Measurements from ENCODE around the gene RBPJ. TPM values are rescaled to one million over a fixed set of nuclear protein-coding genes. Genes with fewer than 3 reads are reported as not detected.

Gene RBPJ
- total RNA-seq, 2 experiments from 2014 or later: 150 to 151 TPM

DNA sequence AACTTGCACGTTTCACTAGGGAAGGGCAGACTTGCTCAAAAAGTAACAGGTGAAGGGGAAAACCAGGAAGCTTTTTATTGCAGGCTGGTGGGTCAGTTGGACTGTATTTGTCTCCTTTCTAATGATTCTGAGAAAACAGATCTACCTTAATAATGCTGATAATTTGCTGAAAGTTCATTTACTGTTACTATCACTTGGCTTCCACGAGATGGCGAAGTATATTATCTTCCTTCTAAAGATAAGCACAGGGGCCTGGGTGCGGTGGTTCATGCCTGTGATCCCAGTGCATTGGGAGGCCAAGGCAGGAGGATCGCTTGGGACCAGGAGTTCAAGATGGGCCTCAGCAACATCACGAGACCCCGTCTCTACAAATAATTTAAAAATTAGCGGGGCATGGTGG, 153.1 kb downstream of the RBPJ start:
- intact Hi-C loops (cut with micrococcal nuclease): no loop called here

DNA sequence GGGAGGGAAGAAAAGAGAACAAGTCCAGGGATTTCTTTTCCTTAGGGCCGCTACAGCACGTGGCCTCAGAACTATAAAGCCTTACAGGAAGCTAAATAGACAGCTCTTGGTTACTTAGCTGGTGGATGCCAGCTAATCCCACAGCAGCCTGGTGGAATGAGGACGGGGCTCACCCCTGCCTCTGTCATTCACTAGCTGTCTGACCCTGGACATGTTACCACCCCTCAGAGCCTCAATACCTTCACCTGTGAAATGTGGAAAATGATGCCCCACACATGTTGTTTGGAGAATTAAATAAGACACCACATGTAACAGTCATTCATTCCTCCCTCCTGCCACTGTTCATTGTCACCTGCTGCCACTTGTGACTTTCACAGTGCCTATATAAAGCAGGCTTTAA, 153.7 kb downstream of the RBPJ start:
- ChIA-PET CTCF (no interaction called here), POLR2A (no interaction called here)
- DNase-seq: no peak
- Mint-ChIP-seq H3K36me3 (ENCODE audit: low read depth) (no peaks in the 10 kb centered on the region), H3K9me3 (no peaks in the 10 kb centered on the region), H3K27me3 (no peaks in the 10 kb centered on the region), H3K4me3 (no peak overlapping the region), H3K4me1 (ENCODE audit: low read depth) (no peaks in the 10 kb centered on the region), H3K27ac (no peak overlapping the region)
- intact Hi-C loops (cut with micrococcal nuclease): no loop called here
- ATAC-seq: no peak
- TF ChIP-seq, protein P1, sequence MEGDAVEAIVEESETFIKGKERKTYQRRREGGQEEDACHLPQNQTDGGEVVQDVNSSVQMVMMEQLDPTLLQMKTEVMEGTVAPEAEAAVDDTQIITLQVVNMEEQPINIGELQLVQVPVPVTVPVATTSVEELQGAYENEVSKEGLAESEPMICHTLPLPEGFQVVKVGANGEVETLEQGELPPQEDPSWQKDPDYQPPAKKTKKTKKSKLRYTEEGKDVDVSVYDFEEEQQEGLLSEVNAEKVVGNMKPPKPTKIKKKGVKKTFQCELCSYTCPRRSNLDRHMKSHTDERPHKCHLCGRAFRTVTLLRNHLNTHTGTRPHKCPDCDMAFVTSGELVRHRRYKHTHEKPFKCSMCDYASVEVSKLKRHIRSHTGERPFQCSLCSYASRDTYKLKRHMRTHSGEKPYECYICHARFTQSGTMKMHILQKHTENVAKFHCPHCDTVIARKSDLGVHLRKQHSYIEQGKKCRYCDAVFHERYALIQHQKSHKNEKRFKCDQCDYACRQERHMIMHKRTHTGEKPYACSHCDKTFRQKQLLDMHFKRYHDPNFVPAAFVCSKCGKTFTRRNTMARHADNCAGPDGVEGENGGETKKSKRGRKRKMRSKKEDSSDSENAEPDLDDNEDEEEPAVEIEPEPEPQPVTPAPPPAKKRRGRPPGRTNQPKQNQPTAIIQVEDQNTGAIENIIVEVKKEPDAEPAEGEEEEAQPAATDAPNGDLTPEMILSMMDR (IDR thresholded peaks at IDR 0.05): no peak

More for the DNA sequence above, 153.1 kb downstream of the RBPJ start:
- H3K4me1 Mint-ChIP-seq (ENCODE audit: low read depth): no peaks in the 10 kb centered on the region
- ChIA-PET CTCF (interaction anchor here (1.4 kb wide), 1 partner anchor 15 kb away, joined by 4 read pairs; no protein-coding TSS in a partner anchor), POLR2A (no interaction called here)
- no peaks in the 10 kb centered on the region for H3K36me3 Mint-ChIP-seq (ENCODE audit: low read depth)
- no peak overlapping the region for H3K27ac Mint-ChIP-seq
- H3K27me3 Mint-ChIP-seq: no peaks in the 10 kb centered on the region
- DNase-seq (no peak), ATAC-seq (no peak)
- TF ChIP-seq, protein P1 (IDR thresholded peaks at IDR 0.05): no peak
- H3K9me3 Mint-ChIP-seq: no peaks in the 10 kb centered on the region
- H3K4me3 Mint-ChIP-seq: no peak overlapping the region

DNA sequence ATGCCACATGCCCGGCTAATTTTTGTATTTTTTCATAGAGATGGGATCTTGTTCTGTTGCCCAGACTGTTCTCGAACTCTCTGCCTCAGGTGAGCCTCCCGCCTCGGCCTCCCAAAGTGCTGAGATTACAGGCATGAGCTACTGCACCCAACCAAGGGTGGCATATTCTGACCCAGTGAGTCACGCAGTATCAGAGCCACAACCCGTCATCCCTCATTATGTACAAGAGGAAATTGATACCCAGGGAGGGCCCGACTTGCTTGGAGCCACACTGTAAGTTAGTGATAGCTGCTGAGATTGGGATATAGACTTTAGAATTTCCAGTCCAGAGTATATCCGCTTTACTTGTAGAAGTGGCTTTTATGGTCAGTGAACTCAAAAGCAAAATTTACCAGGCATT, 154.9 kb downstream of the RBPJ start:
- H3K4me1 Mint-ChIP-seq (ENCODE audit: low read depth): no peaks in the 10 kb centered on the region
- ChIA-PET CTCF (interaction anchor here (0.6 kb wide), 1 partner anchor 15 kb away, joined by 4 read pairs; no protein-coding TSS in a partner anchor), POLR2A (no interaction called here)
- intact Hi-C loops (cut with micrococcal nuclease): no loop called here
- no peaks in the 10 kb centered on the region for H3K36me3 Mint-ChIP-seq (ENCODE audit: low read depth)
- DNase-seq (no peak), ATAC-seq (no peak)
- H3K27me3 Mint-ChIP-seq: no peaks in the 10 kb centered on the region
- H3K27ac Mint-ChIP-seq: no peak overlapping the region
- no peaks in the 10 kb centered on the region for H3K9me3 Mint-ChIP-seq
- TF ChIP-seq, protein P1 (IDR thresholded peaks at IDR 0.05): no peak
- no peak overlapping the region for H3K4me3 Mint-ChIP-seq

DNA sequence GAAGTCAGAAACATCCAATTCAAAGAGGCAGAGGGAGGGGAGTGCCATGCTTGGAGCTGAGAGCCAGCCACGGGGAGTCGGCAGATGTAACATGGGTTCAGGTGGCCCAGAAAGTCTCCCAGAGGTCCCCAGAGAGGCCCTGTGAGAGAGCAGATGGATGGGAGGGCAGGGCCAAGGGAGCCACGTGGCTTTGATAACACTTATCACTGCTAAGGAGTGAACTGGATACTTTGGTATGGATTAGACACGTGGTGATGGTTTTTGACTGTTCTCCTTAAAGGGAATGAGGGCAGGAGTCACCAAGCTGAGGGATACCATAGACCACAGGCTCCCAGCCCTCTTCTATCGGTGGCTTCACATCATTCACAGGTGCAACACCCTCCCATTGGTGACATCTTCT, 155.7 kb downstream of the RBPJ start:
- no peaks in the 10 kb centered on the region for H3K27me3 Mint-ChIP-seq
- ChIA-PET POLR2A (no interaction called here), CTCF (no interaction called here)
- no peaks in the 10 kb centered on the region for H3K4me1 Mint-ChIP-seq (ENCODE audit: low read depth)
- ATAC-seq: no peak
- intact Hi-C loops (cut with micrococcal nuclease): no loop called here
- H3K9me3 Mint-ChIP-seq: no peaks in the 10 kb centered on the region
- TF ChIP-seq, protein P1 (IDR thresholded peaks at IDR 0.05): no peak
- H3K4me3 Mint-ChIP-seq: no peak overlapping the region
- H3K36me3 Mint-ChIP-seq (ENCODE audit: low read depth): no peaks in the 10 kb centered on the region
- no peak for DNase-seq
- no peak overlapping the region for H3K27ac Mint-ChIP-seq

DNA sequence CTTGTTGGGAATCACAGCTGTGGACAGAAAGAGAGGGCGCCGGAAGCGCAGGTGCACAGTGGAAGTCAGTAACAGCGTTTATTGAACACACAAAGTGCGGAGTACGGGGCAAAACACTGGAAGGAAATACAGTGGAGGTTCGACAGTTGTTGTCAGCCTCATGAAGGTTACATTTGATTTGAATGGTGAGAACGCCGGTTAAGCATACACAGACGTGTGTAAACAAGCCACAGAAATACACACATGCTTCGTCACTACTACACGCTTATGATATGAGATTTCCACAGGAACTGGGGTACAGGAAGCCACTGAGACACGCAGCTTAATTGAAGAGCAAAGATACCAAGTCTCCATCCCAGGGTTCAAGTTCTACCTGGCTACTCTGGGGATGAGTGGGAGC, 157.5 kb downstream of the RBPJ start:
- ChIA-PET CTCF (interaction anchor here (1.4 kb wide), 1 partner anchor 18 kb away, joined by 3 read pairs; no protein-coding TSS in a partner anchor), POLR2A (interaction anchor here (0.5 kb wide), 1 partner anchor 152 kb away, joined by 4 read pairs; no protein-coding TSS in a partner anchor)
- intact Hi-C loops (cut with micrococcal nuclease): no loop called here

More for the DNA sequence above, 157.5 kb downstream of the RBPJ start:
- no peak for ATAC-seq
- Mint-ChIP-seq H3K4me3 (no peak overlapping the region), H3K36me3 (ENCODE audit: low read depth) (no peaks in the 10 kb centered on the region), H3K27me3 (no peaks in the 10 kb centered on the region), H3K9me3 (no peaks in the 10 kb centered on the region), H3K27ac (no peak overlapping the region), H3K4me1 (ENCODE audit: low read depth) (no peaks in the 10 kb centered on the region)
- DNase-seq: no peak
- TF ChIP-seq, protein P1 (IDR thresholded peaks at IDR 0.05): no peak
